ENCODE measurements around the gene MBD5. TPM values are rescaled to one million over a fixed set of nuclear protein-coding genes. Genes with fewer than 3 reads are reported as not detected.

The MBD5 gene
- total RNA-seq, 8 experiments from 2014 or later, result 20.2 to 88.4 (median 34.8) TPM

- in situ Hi-C loops (cut with MboI; ENCODE audit: low pct_unique_long_range_greater_than_20kb in 2 of 9, low sequenced_read_pairs in 9 of 9, unreplicated experiment in 9 of 9), result no loop called here
- H3K4me3 ChIP-seq, result no peak overlapping the region
- no peaks in the 10 kb centered on the region for H3K4me1 ChIP-seq (replicated peaks in 1 of 2)
- H3K27ac ChIP-seq, result no peak overlapping the region
- WGBS, 10 experiments, result 50 to 100% (median 82%) methylated on average over 1 of the region's 1 CpG; no CpG with 5 or more reads in 1 of the 10 experiments
- peak in 2 of 8 experiments; percentile 33 to 38 for ATAC-seq (replicated peaks in 6 of 8)
Observed at GRCh38 chr2:148165975-148166374, 145.1 kb downstream of the MBD5 start.

GRCh38 chr2:148167241-148167766 is 146.4 kb downstream of the MBD5 start:
- no peak overlapping the region for H3K27ac ChIP-seq

GRCh38 chr2:148167855-148168254 is 147.0 kb downstream of the MBD5 start:
- WGBS, 10 experiments, result 78 to 100% (median 100%) methylated on average over 1 of the region's 1 CpG; no CpG with 5 or more reads in 1 of the 10 experiments

More at GRCh38 chr2:148167241-148167766, 146.4 kb downstream of the MBD5 start:
- H3K4me3 ChIP-seq, result no peak overlapping the region
- in situ Hi-C loops (cut with MboI; ENCODE audit: low pct_unique_long_range_greater_than_20kb in 2 of 9, low sequenced_read_pairs in 9 of 9, unreplicated experiment in 9 of 9), result no loop called here
- ATAC-seq (replicated peaks in 6 of 8), result no peak
- no peaks in the 10 kb centered on the region for H3K4me1 ChIP-seq (replicated peaks in 1 of 2)

GRCh38 chr2:148172131-148172753 is 151.4 kb downstream of the MBD5 start:
- no peak for ATAC-seq (replicated peaks in 6 of 8)
- no peak overlapping the region for H3K27ac ChIP-seq
- 94 to 100% (median 100%) methylated on average over 1 to 2 of the region's 6 CpGs; no CpG with 5 or more reads in 4 of the 10 experiments for WGBS, 10 experiments
- in situ Hi-C loops (cut with MboI; ENCODE audit: low pct_unique_long_range_greater_than_20kb in 2 of 9, low sequenced_read_pairs in 9 of 9, unreplicated experiment in 9 of 9), result no loop called here
- no peak overlapping the region for H3K4me3 ChIP-seq
- H3K4me1 ChIP-seq (replicated peaks in 1 of 2), result no peaks in the 10 kb centered on the region

More at GRCh38 chr2:148167855-148168254, 147.0 kb downstream of the MBD5 start:
- Histone ChIP-seq H3K4me1 (replicated peaks in 1 of 2) (no peaks in the 10 kb centered on the region), H3K4me3 (no peak overlapping the region), H3K27ac (no peak overlapping the region)
- ATAC-seq (replicated peaks in 6 of 8), result no peak
- in situ Hi-C loops (cut with MboI; ENCODE audit: low pct_unique_long_range_greater_than_20kb in 2 of 9, low sequenced_read_pairs in 9 of 9, unreplicated experiment in 9 of 9), result no loop called here

- Histone ChIP-seq H3K27ac (no peak overlapping the region), H3K4me3 (no peak overlapping the region), H3K4me1 (replicated peaks in 1 of 2) (no peaks in the 10 kb centered on the region)
- WGBS, 10 experiments, result 100% methylated on average over 4 of the region's 12 CpGs; no CpG with 5 or more reads in 9 of the 10 experiments
- in situ Hi-C loops (cut with MboI; ENCODE audit: low pct_unique_long_range_greater_than_20kb in 2 of 9, low sequenced_read_pairs in 9 of 9, unreplicated experiment in 9 of 9), result no loop called here
- ATAC-seq (replicated peaks in 6 of 8), result no peak
Observed at GRCh38 chr2:148173168-148173567, 152.3 kb downstream of the MBD5 start.

GRCh38 chr2:148177559-148177958 is 156.7 kb downstream of the MBD5 start:
- Histone ChIP-seq H3K4me3 (no peak overlapping the region), H3K27ac (no peak overlapping the region), H3K4me1 (replicated peaks in 1 of 2) (no peaks in the 10 kb centered on the region)
- WGBS, 10 experiments, result 38 to 100% (median 75%) methylated on average over 1 of the region's 1 CpG; no CpG with 5 or more reads in 3 of the 10 experiments
- in situ Hi-C loops (cut with MboI; ENCODE audit: low pct_unique_long_range_greater_than_20kb in 2 of 9, low sequenced_read_pairs in 9 of 9, unreplicated experiment in 9 of 9), result no loop called here
- ATAC-seq (replicated peaks in 6 of 8), result no peak

GRCh38 chr2:148179724-148180123 is 158.8 kb downstream of the MBD5 start:
- in situ Hi-C loops (cut with MboI; ENCODE audit: low pct_unique_long_range_greater_than_20kb in 2 of 9, low sequenced_read_pairs in 9 of 9, unreplicated experiment in 9 of 9), result no loop called here
- WGBS, 10 experiments, result 73 to 100% (median 100%) methylated on average over 1 of the region's 1 CpG; no CpG with 5 or more reads in 1 of the 10 experiments

GRCh38 chr2:148184976-148185375 is 164.1 kb downstream of the MBD5 start:
- H3K4me1 ChIP-seq (replicated peaks in 1 of 2), result no peaks in the 10 kb centered on the region
- in situ Hi-C loops (cut with MboI; ENCODE audit: low pct_unique_long_range_greater_than_20kb in 2 of 9, low sequenced_read_pairs in 9 of 9, unreplicated experiment in 9 of 9), result no loop called here
- ATAC-seq (replicated peaks in 6 of 8), result no peak
- no peak overlapping the region for H3K4me3 ChIP-seq
- no peak overlapping the region for H3K27ac ChIP-seq
- 100% methylated on average over 1 of the region's 1 CpG; no CpG with 5 or more reads in 4 of the 10 experiments for WGBS, 10 experiments

More at GRCh38 chr2:148179724-148180123, 158.8 kb downstream of the MBD5 start:
- H3K4me3 ChIP-seq, result no peak overlapping the region
- no peak for ATAC-seq (replicated peaks in 6 of 8)
- no peaks in the 10 kb centered on the region for H3K4me1 ChIP-seq (replicated peaks in 1 of 2)
- no peak overlapping the region for H3K27ac ChIP-seq

GRCh38 chr2:148194882-148195281 is 174.0 kb downstream of the MBD5 start:
- ATAC-seq (replicated peaks in 6 of 8), result no peak
- Histone ChIP-seq H3K4me3 (no peak overlapping the region), H3K4me1 (replicated peaks in 1 of 2) (no peaks in the 10 kb centered on the region), H3K27ac (no peak overlapping the region)
- in situ Hi-C loops (cut with MboI; ENCODE audit: low pct_unique_long_range_greater_than_20kb in 2 of 9, low sequenced_read_pairs in 9 of 9, unreplicated experiment in 9 of 9), result no loop called here

GRCh38 chr2:148201075-148202004 is 180.4 kb downstream of the MBD5 start:
- Histone ChIP-seq H3K4me1 (replicated peaks in 1 of 2) (no peaks in the 10 kb centered on the region), H3K27ac (no peak overlapping the region), H3K4me3 (no peak overlapping the region)
- WGBS, 10 experiments, result 63 to 100% (median 92%) methylated on average over 1 to 10 of the region's 15 CpGs; no CpG with 5 or more reads in 1 of the 10 experiments
- in situ Hi-C loops (cut with MboI; ENCODE audit: low pct_unique_long_range_greater_than_20kb in 2 of 9, low sequenced_read_pairs in 9 of 9, unreplicated experiment in 9 of 9), result no loop called here
- peak in 5 of 8 experiments; percentile 60 to 88 (median 79) for ATAC-seq (replicated peaks in 6 of 8)

GRCh38 chr2:148202237-148202636 is 181.3 kb downstream of the MBD5 start:
- no peak overlapping the region for H3K27ac ChIP-seq
- H3K4me1 ChIP-seq (replicated peaks in 1 of 2), result no peaks in the 10 kb centered on the region
- in situ Hi-C loops (cut with MboI; ENCODE audit: low pct_unique_long_range_greater_than_20kb in 2 of 9, low sequenced_read_pairs in 9 of 9, unreplicated experiment in 9 of 9), result no loop called here
- no peak for ATAC-seq (replicated peaks in 6 of 8)
- H3K4me3 ChIP-seq, result no peak overlapping the region

GRCh38 chr2:148207111-148207510 is 186.2 kb downstream of the MBD5 start:
- Histone ChIP-seq H3K4me3 (no peak overlapping the region), H3K27ac (no peak overlapping the region), H3K4me1 (replicated peaks in 1 of 2) (no peaks in the 10 kb centered on the region)
- 64 to 100% (median 86%) methylated on average over 1 to 2 of the region's 2 CpGs for WGBS, 10 experiments
- no peak for ATAC-seq (replicated peaks in 6 of 8)
- in situ Hi-C loops (cut with MboI; ENCODE audit: low pct_unique_long_range_greater_than_20kb in 2 of 9, low sequenced_read_pairs in 9 of 9, unreplicated experiment in 9 of 9), result no loop called here

- Histone ChIP-seq H3K4me3 (no peak overlapping the region), H3K4me1 (replicated peaks in 1 of 2) (no peaks in the 10 kb centered on the region), H3K27ac (no peak overlapping the region)
- in situ Hi-C loops (cut with MboI; ENCODE audit: low pct_unique_long_range_greater_than_20kb in 2 of 9, low sequenced_read_pairs in 9 of 9, unreplicated experiment in 9 of 9), result no loop called here
- peak in 2 of 8 experiments; percentile 36 to 57 for ATAC-seq (replicated peaks in 6 of 8)
- 63 to 100% (median 86%) methylated on average over 1 to 2 of the region's 2 CpGs; no CpG with 5 or more reads in 5 of the 10 experiments for WGBS, 10 experiments
Observed at GRCh38 chr2:148209603-148210002, 188.7 kb downstream of the MBD5 start.
